T-helper 2 cell treated with Interferon-gamma antibody and Interleukin-4, amounts not matched to agents 100 ng/mL and 5 ng/mL, for 36 hours (primary cell): ENCODE data around the gene CENPS. TPM values are rescaled to one million over a fixed set of nuclear protein-coding genes. Genes with fewer than 3 reads are reported as not detected.
"Not testable (repeated sequence)": the region's sequence is repeated elsewhere in the genome, so short reads cannot be mapped to it uniquely, and the experiment has no call there.

Experiments
- intact Hi-C: fragments of 100-400 bp; cut with micrococcal nuclease; formaldehyde crosslinking; loops from one replicate; pipeline ENCODE4 v1.15.1; 2023
- total RNA-seq: library from RNA; stranded (reverse); gene quantifications from 2 replicates; pipeline ENCODE4 v1.2.3, GENCODE V29; 2022

CENPS gene
- 16.3 and 20.9 TPM in 2 replicates for total RNA-seq

GRCh38 chr1:10430216-10431069 lies at the start of gene CENPS:
Gene CENPS (plus strand): TSS chr1:10430433. CDS start chr1:10430518, 85 bp downstream.
- intact Hi-C loops = loop anchor here (1.0 to 2.0 kb wide), 4 partner anchors 42 to 436 kb away; partner anchors contain the start of genes DFFA and UBE4B

- intact Hi-C loops = no loop called here
These were observed 49.5 kb upstream of the CENPS start for GRCh38 chr1:10380594-10381275.

- intact Hi-C loops = no loop called here
These were observed 46.6 kb upstream of the CENPS start for GRCh38 chr1:10383630-10384029.

- intact Hi-C loops = no loop called here
These were observed 46.0 kb upstream of the CENPS start for GRCh38 chr1:10384219-10384618.

- intact Hi-C loops = no loop called here
These were observed 43.2 kb upstream of the CENPS start for GRCh38 chr1:10386761-10387676.

- intact Hi-C loops = loop anchor here (1.0 kb wide), 1 partner anchor 10 kb away; no protein-coding TSS in a partner anchor
These were observed 42.4 kb upstream of the CENPS start for GRCh38 chr1:10387677-10388386.

- intact Hi-C loops = loop anchor here (1.0 kb wide), 1 partner anchor 10 kb away; no protein-coding TSS in a partner anchor
These were observed 41.9 kb upstream of the CENPS start for GRCh38 chr1:10388387-10388715.

- intact Hi-C loops = no loop called here
These were observed 40.8 kb upstream of the CENPS start for GRCh38 chr1:10389271-10389973.

- intact Hi-C loops = no loop called here
These were observed 33.4 kb upstream of the CENPS start for GRCh38 chr1:10396870-10397269.

GRCh38 chr1:10398278-10398733 lies 31.9 kb upstream of the CENPS start:
- intact Hi-C loops = loop anchor here (1.0 to 2.0 kb wide), 5 partner anchors 10 to 366 kb away; partner anchors contain the start of genes DFFA, KIF1B and UBE4B

GRCh38 chr1:10398734-10399443 lies 31.3 kb upstream of the CENPS start, which contains the start of gene PGD:
Gene PGD (plus strand): TSS chr1:10399064. CDS start chr1:10399118, 54 bp downstream.
- intact Hi-C loops = loop anchor here (1.0 to 2.0 kb wide), 5 partner anchors 11 to 366 kb away; partner anchors contain the start of genes DFFA, KIF1B and UBE4B

- intact Hi-C loops = loop anchor here (2.0 kb wide), 2 partner anchors 189 to 367 kb away; partner anchors contain the start of genes KIF1B and UBE4B
These were observed 30.7 kb upstream of the CENPS start for GRCh38 chr1:10399444-10399941.

- intact Hi-C loops = no loop called here
These were observed 30.2 kb upstream of the CENPS start for GRCh38 chr1:10400013-10400412.

- intact Hi-C loops = no loop called here
These were observed 29.0 kb upstream of the CENPS start for GRCh38 chr1:10401281-10401680.

GRCh38 chr1:10402729-10403274 lies 27.4 kb upstream of the CENPS start:
- intact Hi-C loops = no loop called here

GRCh38 chr1:10407201-10407600 lies 23.0 kb upstream of the CENPS start:
- intact Hi-C loops = no loop called here

GRCh38 chr1:10415211-10415930 lies 14.9 kb upstream of the CENPS start:
- intact Hi-C loops = no loop called here

- intact Hi-C loops = not testable (repeated sequence)
These were observed 14.3 kb upstream of the CENPS start for GRCh38 chr1:10415967-10416366.
